ENCODE results near the gene RNASE8. TPM values are rescaled to one million over a fixed set of nuclear protein-coding genes. Genes with fewer than 3 reads are reported as not detected.

Gene RNASE8
- total RNA-seq, 2 donors from 2014 or later, result not detected

Small RNAs within 50 kb of the gene (microRNA-seq; reads per million reads assigned to microRNA genes)
- 0 reads per million in 2 donors for gene MIR6717 (ENCODE audit: borderline microRNAs expressed in 2 of 2)

Other genes starting within 250 kb of the RNASE8 start
- gene RNASE3, start 166.4 kb upstream of the RNASE8 start, total RNA-seq, result under 1 TPM; 0.48 to 0.60 TPM
- gene RNASE2, start 102.3 kb upstream of the RNASE8 start, total RNA-seq, result 1 to 10 TPM; 3.7 to 9.7 TPM
- gene METTL17, start 67.8 kb upstream of the RNASE8 start, total RNA-seq, result 10 to 100 TPM; 30.1 to 33.5 TPM
- 1 to 10 TPM in 1 of 2 donors, under 1 TPM in 1; 0.24 to 1.1 TPM for gene SLC39A2, start 58.5 kb upstream of the RNASE8 start, total RNA-seq
- gene NDRG2, start 32.8 kb upstream of the RNASE8 start, total RNA-seq, result 10 to 100 TPM; 78.0 to 80.7 TPM
- not detected for gene TPPP2, start 27.6 kb upstream of the RNASE8 start, total RNA-seq
- not detected for gene RNASE13, start 23.0 kb upstream of the RNASE8 start, total RNA-seq
- gene RNASE7, start 15.5 kb upstream of the RNASE8 start, total RNA-seq, result not detected
- 10 to 100 TPM; 41.4 to 48.6 TPM for gene ARHGEF40, start 12.5 kb downstream of the RNASE8 start, total RNA-seq
- gene ZNF219, start 40.8 kb downstream of the RNASE8 start, total RNA-seq, result 10 to 100 TPM; 27.0 to 37.6 TPM
- gene TMEM253, start 43.2 kb downstream of the RNASE8 start, total RNA-seq, result not detected
- not detected for gene OR5AU1, start 98.2 kb downstream of the RNASE8 start, total RNA-seq
- 100 to 1,000 TPM; 239 to 283 TPM for gene HNRNPC, start 211.6 kb downstream of the RNASE8 start, total RNA-seq
- under 1 TPM; 0.10 to 0.88 TPM for gene RPGRIP1, start 222.3 kb downstream of the RNASE8 start, total RNA-seq

All from posterior vena cava (tissue), 2 donors.